Progenitor cell of endocrine pancreas (in vitro differentiated cells): ENCODE results near the gene HABP4. TPM values are rescaled to one million over a fixed set of nuclear protein-coding genes. Genes with fewer than 3 reads are reported as not detected.
A peak's percentile ranks its signal among the peaks of the same experiment; 100 is the strongest.

Experiments
- DNase-seq: peaks from one replicate; pipeline ENCODE4 v3.0.0; 2021; ENCODE audit warnings: low spot score; ENCODE audit not compliant: unreplicated experiment
- H3K27ac Mint-ChIP-seq: 2 replicates; pipeline ENCODE4 v1.8.0; 2021; ENCODE audit warnings: mild to moderate bottlenecking, moderate library complexity, mixed read lengths
- H3K27me3 Mint-ChIP-seq: 2 replicates; pipeline ENCODE4 v1.8.0; 2021; ENCODE audit warnings: mixed read lengths
- H3K36me3 Mint-ChIP-seq: 2 replicates; pipeline ENCODE4 v1.8.0; 2022; ENCODE audit warnings: mixed read lengths; ENCODE audit not compliant: insufficient read depth
- H3K4me1 Mint-ChIP-seq: 2 replicates; pipeline ENCODE4 v1.8.0; 2021; ENCODE audit warnings: low read depth, mixed read lengths
- H3K4me3 Mint-ChIP-seq: 2 replicates; pipeline ENCODE4 v1.8.0; 2021; ENCODE audit warnings: low read depth, mild to moderate bottlenecking, moderate library complexity, mixed read lengths
- H3K9me3 Mint-ChIP-seq: 2 replicates; pipeline ENCODE4 v1.8.0; 2021; ENCODE audit warnings: low read depth, mixed read lengths
- total RNA-seq: library from RNA; stranded (reverse); gene quantifications from 2 replicates; pipeline ENCODE4 v1.2.1, GENCODE V29; 2021
- TF ChIP-seq, protein P1 (sequence below): fragments of 200-600 bp; sonication (generic); IDR thresholded peaks from one replicate; pipeline ENCODE4 v1.5.0; 2021; ENCODE audit warnings: antibody characterized with exemption, mild to moderate bottlenecking; ENCODE audit not compliant: unreplicated experiment

HABP4 gene
- total RNA-seq, 1 donor from 2014 or later, result 15.5 TPM

DNA sequence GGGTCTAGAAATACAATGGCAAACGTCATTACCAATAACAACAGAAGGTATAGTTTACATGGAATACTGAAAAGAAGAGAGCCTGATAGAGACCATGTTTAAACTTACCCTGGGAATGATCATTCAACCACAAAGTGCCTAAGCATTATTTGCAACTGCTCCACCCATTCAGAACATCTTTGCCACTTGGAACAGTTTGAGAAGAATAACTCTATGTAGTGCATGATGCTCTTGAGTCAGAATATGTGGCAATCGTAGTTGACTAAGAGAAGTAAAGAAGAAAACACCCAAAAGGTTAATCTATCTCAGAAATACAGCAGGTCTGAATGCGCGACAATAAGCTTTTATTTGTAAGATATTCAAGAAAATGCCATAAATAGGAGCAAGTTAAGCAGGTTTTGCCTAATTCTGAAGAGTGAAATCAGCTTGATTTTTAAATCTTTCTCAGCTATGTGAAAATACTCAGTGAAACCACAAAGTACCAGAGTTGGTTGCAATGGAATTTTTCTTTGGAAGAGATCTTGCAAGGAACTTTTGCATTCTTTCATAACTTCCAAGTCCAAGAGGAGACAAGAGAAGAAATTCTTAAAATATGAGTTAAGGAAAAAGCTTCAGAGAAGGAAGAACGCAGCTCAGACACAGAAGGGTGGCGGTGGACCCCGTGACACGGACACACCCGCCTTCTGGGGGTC, 64.3 kb downstream of the HABP4 start:
- Mint-ChIP-seq H3K9me3 (no peaks in the 10 kb centered on the region), H3K4me1 (no peaks in the 10 kb centered on the region), H3K4me3 (no peak overlapping the region), H3K27ac (no peak overlapping the region), H3K27me3 (no peaks in the 10 kb centered on the region), H3K36me3 (peaks cover 8% of the 10 kb centered on the region)
- TF ChIP-seq, protein P1, sequence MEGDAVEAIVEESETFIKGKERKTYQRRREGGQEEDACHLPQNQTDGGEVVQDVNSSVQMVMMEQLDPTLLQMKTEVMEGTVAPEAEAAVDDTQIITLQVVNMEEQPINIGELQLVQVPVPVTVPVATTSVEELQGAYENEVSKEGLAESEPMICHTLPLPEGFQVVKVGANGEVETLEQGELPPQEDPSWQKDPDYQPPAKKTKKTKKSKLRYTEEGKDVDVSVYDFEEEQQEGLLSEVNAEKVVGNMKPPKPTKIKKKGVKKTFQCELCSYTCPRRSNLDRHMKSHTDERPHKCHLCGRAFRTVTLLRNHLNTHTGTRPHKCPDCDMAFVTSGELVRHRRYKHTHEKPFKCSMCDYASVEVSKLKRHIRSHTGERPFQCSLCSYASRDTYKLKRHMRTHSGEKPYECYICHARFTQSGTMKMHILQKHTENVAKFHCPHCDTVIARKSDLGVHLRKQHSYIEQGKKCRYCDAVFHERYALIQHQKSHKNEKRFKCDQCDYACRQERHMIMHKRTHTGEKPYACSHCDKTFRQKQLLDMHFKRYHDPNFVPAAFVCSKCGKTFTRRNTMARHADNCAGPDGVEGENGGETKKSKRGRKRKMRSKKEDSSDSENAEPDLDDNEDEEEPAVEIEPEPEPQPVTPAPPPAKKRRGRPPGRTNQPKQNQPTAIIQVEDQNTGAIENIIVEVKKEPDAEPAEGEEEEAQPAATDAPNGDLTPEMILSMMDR, result no peak
- no peak for DNase-seq

DNA sequence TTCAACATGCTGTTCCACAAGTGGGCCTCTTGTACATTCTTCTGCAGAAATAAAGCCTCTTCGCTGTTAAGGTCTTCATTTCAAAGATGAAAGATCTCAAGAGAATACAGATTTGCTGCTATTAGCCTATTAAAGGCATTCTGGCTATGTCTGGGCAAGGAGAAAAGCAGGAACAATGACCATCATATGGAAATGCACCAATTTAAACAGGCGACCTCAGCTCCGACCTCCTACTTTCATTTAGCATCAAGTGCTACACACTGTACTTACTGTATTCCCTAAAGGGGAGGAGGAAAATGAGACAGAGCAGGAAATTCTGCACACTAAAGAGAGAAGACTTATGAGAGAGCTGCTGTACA, 64.8 kb downstream of the HABP4 start:
- Mint-ChIP-seq H3K27ac (no peak overlapping the region), H3K9me3 (no peaks in the 10 kb centered on the region), H3K4me3 (no peak overlapping the region), H3K36me3 (peaks cover 8% of the 10 kb centered on the region), H3K27me3 (no peaks in the 10 kb centered on the region), H3K4me1 (no peaks in the 10 kb centered on the region)
- TF ChIP-seq, protein P1, result no peak
- DNase-seq, result no peak

DNA sequence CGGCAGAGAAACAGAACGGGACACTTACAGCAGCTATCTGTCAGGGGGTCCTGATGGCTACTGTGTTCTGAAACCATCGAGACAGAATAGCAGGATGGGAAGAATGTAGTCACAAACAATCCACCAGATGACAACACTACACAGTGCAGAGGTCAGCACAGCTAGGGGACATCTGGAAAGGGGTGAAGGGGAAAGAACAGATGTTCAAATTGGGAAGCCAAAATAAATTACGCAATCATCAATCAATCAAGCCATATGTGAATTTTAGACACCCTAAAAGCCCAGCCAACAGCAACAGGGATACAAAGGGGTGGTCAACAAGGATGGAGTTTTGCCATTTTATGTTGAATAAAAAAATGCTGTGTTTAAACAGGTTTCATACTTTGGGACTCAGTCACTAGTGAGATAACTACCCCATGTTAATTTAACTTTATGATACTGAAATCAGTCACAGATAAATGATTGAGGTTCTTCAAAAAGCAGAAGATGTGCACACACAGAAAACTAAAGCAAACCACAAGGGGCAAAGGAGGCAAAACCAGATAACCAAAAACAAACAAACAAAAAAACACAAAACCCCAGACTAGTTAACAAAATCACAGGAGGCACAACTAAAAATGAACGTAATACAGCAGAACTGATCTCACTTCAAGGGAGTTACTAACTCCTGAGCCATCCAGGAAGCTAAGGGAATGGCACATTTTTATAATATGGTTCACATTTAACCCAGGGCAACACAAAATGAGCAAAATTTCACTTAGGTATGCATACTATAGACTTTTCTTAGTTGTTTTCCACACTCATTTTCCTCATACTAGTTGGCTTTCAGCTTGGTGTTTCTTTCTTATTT, 65.9 kb downstream of the HABP4 start:
- Mint-ChIP-seq H3K27ac (no peak overlapping the region), H3K4me1 (no peaks in the 10 kb centered on the region), H3K36me3 (peaks cover 10% of the 10 kb centered on the region), H3K4me3 (no peak overlapping the region), H3K27me3 (no peaks in the 10 kb centered on the region), H3K9me3 (no peaks in the 10 kb centered on the region)
- no peak for DNase-seq
- TF ChIP-seq, protein P1, result no peak

DNA sequence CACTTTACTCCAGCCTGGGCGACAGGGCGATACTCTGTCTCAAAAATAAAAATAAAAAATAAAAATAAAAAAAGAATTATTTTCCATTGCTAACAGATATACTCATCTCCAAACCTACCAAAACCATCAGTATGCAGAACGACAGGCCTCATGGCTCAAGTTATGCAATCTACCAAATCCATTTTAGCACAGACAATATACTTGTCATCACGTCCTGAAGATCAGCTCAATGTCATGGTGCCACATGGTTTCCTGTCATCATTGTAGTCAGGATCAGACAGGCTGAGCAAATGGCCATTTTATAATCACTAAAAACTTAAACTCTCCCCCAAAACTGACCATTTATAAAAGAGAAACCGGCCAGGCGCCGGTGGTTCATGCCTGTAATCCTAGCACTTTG, 69.1 kb downstream of the HABP4 start:
- H3K4me1 Mint-ChIP-seq, result no peaks in the 10 kb centered on the region
- no peak for DNase-seq
- H3K9me3 Mint-ChIP-seq, result no peaks in the 10 kb centered on the region
- no peak overlapping the region for H3K27ac Mint-ChIP-seq
- H3K4me3 Mint-ChIP-seq, result no peak overlapping the region
- peaks cover 15% of the 10 kb centered on the region for H3K36me3 Mint-ChIP-seq
- H3K27me3 Mint-ChIP-seq, result no peaks in the 10 kb centered on the region
- TF ChIP-seq, protein P1, result no peak

- Mint-ChIP-seq H3K4me3 (no peak overlapping the region), H3K27ac (peak overlapping the region; percentile 4), H3K27me3 (no peaks in the 10 kb centered on the region), H3K9me3 (no peaks in the 10 kb centered on the region), H3K36me3 (peaks cover 15% of the 10 kb centered on the region), H3K4me1 (no peaks in the 10 kb centered on the region)
- TF ChIP-seq, protein P1, result no peak
- no peak for DNase-seq
Measured at GRCh38 chr9:96519787-96520186, 69.8 kb downstream of the HABP4 start.
